Sigmoid colon (tissue), 7 donors: ENCODE results near the gene HOXD8. TPM values are rescaled to one million over a fixed set of nuclear protein-coding genes. Genes with fewer than 3 reads are reported as not detected.
A peak's percentile ranks its signal among the peaks of the same experiment; 100 is the strongest.

ENCODE experiments used
- DNase-seq: peaks from one replicate; pipeline ENCODE4 v3.0.0-alpha.2; 2019
- H3K27ac ChIP-seq, 4 donors: fragments of 200-600 bp; sonication (generic); one replicate each; pipeline ENCODE4 v1.5.1; 2016 to 2019; ENCODE audit warnings: mild to moderate bottlenecking in 1 of 4
- H3K27me3 ChIP-seq, 3 donors: fragments of 200-600 bp; sonication (generic); one replicate each; pipeline ENCODE4 v1.5.1; 2019; ENCODE audit warnings: mild to moderate bottlenecking in 1 of 3
- H3K36me3 ChIP-seq, 4 donors: fragments of 200-600 bp; sonication (generic); one replicate each; pipeline ENCODE4 v1.5.1; 2016 to 2019
- H3K4me1 ChIP-seq, 4 donors: fragments of 200-600 bp; sonication (generic); one replicate each; pipeline ENCODE4 v1.5.1; 2017 to 2019
- H3K4me3 ChIP-seq, 4 donors: fragments of 200-600 bp; sonication (generic); one replicate each; pipeline ENCODE4 v1.5.1; 2017 to 2019; ENCODE audit warnings: mild to moderate bottlenecking in 2 of 4, moderate library complexity in 1 of 4
- H3K9me3 ChIP-seq, 4 donors: fragments of 200-600 bp in 3 of 4; sonication (generic) in 3 of 4; one replicate each; pipeline versions ENCODE4 v1.5.1 to v1.6.1; 2013 to 2019
- CTCF ChIP-seq, 4 experiments: fragments of 450-650 bp in 3 of 4; fragments of 200-600 bp in 1 of 4; IDR thresholded peaks; one replicate each; pipeline ENCODE4 v1.5.1; 2016 to 2019; ENCODE audit warnings: antibody characterized with exemption in 4 of 4, mild to moderate bottlenecking in 3 of 4, moderate library complexity in 2 of 4
- EP300 ChIP-seq, 4 donors: sonication (generic); formaldehyde crosslinking; IDR thresholded peaks; one replicate each; pipeline ENCODE4 v1.6.1; 2017; ENCODE audit warnings: antibody characterized with exemption in 4 of 4
- POLR2A ChIP-seq, 2 donors: fragments of 450-650 bp; IDR thresholded peaks; one replicate each; pipeline ENCODE4 v1.6.1; 2016; ENCODE audit warnings: antibody characterized with exemption in 2 of 2, mild to moderate bottlenecking in 2 of 2, moderate library complexity in 2 of 2
- POLR2AphosphoS5 ChIP-seq, 4 donors: sonication (generic); formaldehyde crosslinking; IDR thresholded peaks; one replicate each; pipeline ENCODE4 v1.6.1; 2017; ENCODE audit warnings: antibody characterized with exemption in 4 of 4
- WGBS, 2 donors: extraction: QIAGEN DNeasy Blood & Tissue Kit; methylation state at CpG; one replicate each; pipeline ENCODE4 v1.1.7; 2013; 5-methylcytosine and 5-hydroxymethylcytosine counted together
- intact Hi-C: fragments of 100-400 bp; cut with DNase I; formaldehyde crosslinking; loops from one replicate; pipeline ENCODE4 v1.15.1; 2023
- polyA plus RNA-seq, 3 donors: library from polyadenylated mRNA; stranded (reverse); fragments of 200-250 nt; gene quantifications; one replicate each; pipeline ENCODE4 v1.2.3, GENCODE V29; 2013
- total RNA-seq, 4 donors: library from RNA; depleted of rRNA; stranded (reverse); fragments of >200 nt; gene quantifications; one replicate each; pipeline ENCODE4 v1.1.0, GENCODE V29; 2016
- donor health status: healthy with polysubstance abuse.
- donor health status: Bipolar disorder and iron deficiency.
- donor health status: healthy.

The HOXD8 gene
- total and polyA plus RNA-seq, 7 donors = 2.5 to 19.7 (median 10.8) TPM

DNA sequence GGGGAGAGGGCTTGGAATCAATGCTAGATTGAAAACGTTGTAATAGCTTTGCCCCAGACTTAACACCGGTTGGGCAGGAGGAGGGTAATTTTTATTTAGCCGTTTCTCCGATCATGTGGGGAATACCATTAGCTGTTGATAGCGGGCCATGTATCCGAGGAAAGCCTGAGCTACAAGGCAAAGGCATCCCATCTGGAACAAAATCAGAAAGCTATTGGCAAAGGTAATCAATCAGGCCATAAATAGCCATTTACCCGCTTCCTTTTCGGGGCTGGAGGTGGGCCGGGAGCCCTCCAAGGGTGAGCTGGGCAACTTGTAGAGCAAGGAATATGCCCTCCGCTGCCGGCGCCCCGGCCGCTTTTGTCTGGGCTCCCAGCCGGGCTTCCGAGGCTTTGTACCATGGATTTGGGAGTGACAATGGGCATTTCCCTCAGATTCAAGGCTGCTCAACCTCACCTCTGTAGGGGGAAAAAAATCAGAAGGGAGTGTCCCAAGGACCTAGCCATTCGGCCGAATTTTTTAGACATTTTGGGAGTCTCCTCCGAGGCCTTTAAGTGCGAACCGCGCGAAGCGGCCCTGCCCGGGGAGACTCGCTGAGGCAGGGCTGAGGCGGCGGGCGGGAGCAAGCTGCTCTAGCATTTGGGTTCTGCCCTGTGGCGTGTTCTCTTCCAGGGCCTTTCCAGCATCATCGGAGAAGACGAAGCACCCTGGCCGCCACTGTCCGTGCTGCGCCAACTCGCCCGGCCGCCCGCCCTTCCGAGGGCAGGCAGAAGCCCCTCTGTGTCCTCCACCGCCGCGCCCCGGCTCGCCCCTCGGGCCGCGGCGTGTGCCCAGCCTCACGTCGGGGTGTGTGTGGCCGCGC lies 8.1 kb upstream of the HOXD8 start:
- intact Hi-C loops = no loop called here
- peak; percentile 40 for DNase-seq
- H3K27ac ChIP-seq = peak overlapping the region in 2 of 4 donors; percentile 64 to 73
- no peaks in the 10 kb centered on the region for H3K9me3 ChIP-seq
- WGBS, 2 donors = 42 to 46% methylated on average over 53 of the region's 53 CpGs
- peaks cover 0 to 50% (median 4%) of the 10 kb centered on the region in 3 donors for H3K27me3 ChIP-seq
- no peak for TF ChIP-seq EP300 (IDR thresholded peaks at IDR 0.05)
- no peak for TF ChIP-seq CTCF (IDR thresholded peaks at IDR 0.05)
- no peak for TF ChIP-seq POLR2A (IDR thresholded peaks at IDR 0.05)
- TF ChIP-seq POLR2AphosphoS5 (IDR thresholded peaks at IDR 0.05) = no peak
- H3K4me3 ChIP-seq = peak overlapping the region in 2 of 4 donors; percentile 57
- H3K4me1 ChIP-seq = peaks cover 0 to 11% (median 6%) of the 10 kb centered on the region in 4 donors
- H3K36me3 ChIP-seq = peaks cover 0 to 12% (median 0%) of the 10 kb centered on the region in 4 donors

- Histone ChIP-seq H3K9me3 (no peaks in the 10 kb centered on the region), H3K4me3 (peak overlapping the region; percentile 26 to 57 (median 52)), H3K36me3 (peaks cover 0 to 12% (median 0%) of the 10 kb centered on the region in 4 donors), H3K27me3 (peaks cover 1 to 48% (median 3%) of the 10 kb centered on the region in 3 donors), H3K27ac (peak overlapping the region in 3 of 4 donors; percentile 48 to 73 (median 64)), H3K4me1 (peaks cover 0 to 12% (median 6%) of the 10 kb centered on the region in 4 donors)
- intact Hi-C loops = no loop called here
- TF ChIP-seq EP300 (IDR thresholded peaks at IDR 0.05) (no peak), POLR2A (IDR thresholded peaks at IDR 0.05) (no peak), CTCF (IDR thresholded peaks at IDR 0.05) (no peak), POLR2AphosphoS5 (IDR thresholded peaks at IDR 0.05) (no peak)
- 3 to 8% methylated on average over 47 of the region's 47 CpGs for WGBS, 2 donors
- no peak for DNase-seq
Measured at GRCh38 chr2:176122052-176122682, 7.3 kb upstream of the HOXD8 start.

GRCh38 chr2:176122683-176123410 lies 6.7 kb upstream of the HOXD8 start, which contains the start of gene HOXD9:
Gene HOXD9 (plus strand): TSS chr2:176122719. CDS start chr2:176122769, 50 bp downstream.
- 2 to 6% methylated on average over 84 of the region's 84 CpGs for WGBS, 2 donors
- peaks cover 0 to 48% (median 7%) of the 10 kb centered on the region in 3 donors for H3K27me3 ChIP-seq
- intact Hi-C loops = no loop called here
- H3K36me3 ChIP-seq = peaks cover 0 to 12% (median 0%) of the 10 kb centered on the region in 4 donors
- H3K27ac ChIP-seq = peak within 1 kb of the TSS in 3 of 4 donors; percentile 48 to 73 (median 64)
- no peak for TF ChIP-seq EP300 (IDR thresholded peaks at IDR 0.05)
- peak in 3 of 4 donors; percentile 30 to 58 (median 51) for TF ChIP-seq POLR2AphosphoS5 (IDR thresholded peaks at IDR 0.05)
- peak; percentile 87 for DNase-seq
- peak within 1 kb of the TSS; percentile 26 to 57 (median 52) for H3K4me3 ChIP-seq
- peaks cover 0 to 15% (median 4%) of the 10 kb centered on the region in 4 donors for H3K4me1 ChIP-seq
- no peaks in the 10 kb centered on the region for H3K9me3 ChIP-seq

DNA sequence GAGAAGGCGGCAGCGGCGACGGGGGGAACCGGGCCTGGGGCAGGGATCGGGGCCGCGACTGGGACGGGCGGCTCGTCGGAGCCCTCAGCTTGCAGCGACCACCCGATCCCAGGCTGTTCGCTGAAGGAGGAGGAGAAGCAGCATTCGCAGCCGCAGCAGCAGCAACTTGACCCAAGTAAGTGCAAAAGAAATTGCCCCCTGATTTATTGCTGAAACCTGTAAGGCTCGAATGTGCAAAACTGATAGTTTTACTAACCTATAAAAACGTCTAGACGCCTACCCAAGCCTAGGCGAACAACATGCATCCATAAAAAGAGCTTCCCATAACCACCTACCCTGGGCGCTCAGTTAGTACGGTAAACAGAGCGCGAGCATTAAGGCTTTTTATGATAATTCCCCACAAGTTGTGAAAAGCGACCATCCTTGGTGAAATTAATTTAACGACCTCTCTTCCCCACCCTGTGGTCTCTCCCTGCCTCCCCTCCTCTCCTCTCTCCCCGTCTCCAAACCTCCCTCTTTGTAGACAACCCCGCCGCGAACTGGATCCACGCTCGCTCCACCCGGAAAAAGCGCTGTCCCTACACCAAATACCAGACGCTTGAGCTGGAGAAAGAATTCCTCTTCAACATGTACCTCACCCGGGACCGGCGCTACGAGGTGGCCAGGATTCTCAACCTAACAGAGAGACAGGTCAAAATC lies 5.9 kb upstream of the HOXD8 start:
- Histone ChIP-seq H3K27me3 (peaks cover 0 to 48% (median 14%) of the 10 kb centered on the region in 3 donors), H3K4me1 (peaks cover 0 to 21% (median 8%) of the 10 kb centered on the region in 4 donors), H3K27ac (peak overlapping the region in 3 of 4 donors; percentile 48 to 73 (median 64)), H3K36me3 (peaks cover 0 to 12% (median 0%) of the 10 kb centered on the region in 4 donors), H3K4me3 (peak overlapping the region; percentile 26 to 57 (median 52)), H3K9me3 (no peaks in the 10 kb centered on the region)
- DNase-seq = peak; percentile 59
- WGBS, 2 donors = 10 to 16% methylated on average over 40 of the region's 40 CpGs
- intact Hi-C loops = no loop called here
- TF ChIP-seq CTCF (IDR thresholded peaks at IDR 0.05) = no peak
- TF ChIP-seq POLR2A (IDR thresholded peaks at IDR 0.05) = no peak
- no peak for TF ChIP-seq POLR2AphosphoS5 (IDR thresholded peaks at IDR 0.05)
- no peak for TF ChIP-seq EP300 (IDR thresholded peaks at IDR 0.05)
